Heart left ventricle (tissue), 16 donors: ENCODE results near the gene CCR3. TPM values are rescaled to one million over a fixed set of nuclear protein-coding genes. Genes with fewer than 3 reads are reported as not detected.

ENCODE experiments used
- ATAC-seq, 4 donors: fragments of 200-7000 bp; cut with Tn5 transposase; one replicate each; pipeline ENCODE4 v1.9.1; 2020 to 2022; ENCODE audit warnings: moderate library complexity in 4 of 4, mild to moderate bottlenecking in 3 of 4, moderate number of reproducible peaks in 1 of 4
- DNase-seq, 5 donors: peaks; one replicate each; pipeline ENCODE4 v3.0.0-alpha.2; 2020
- H3K27ac ChIP-seq, 12 donors: fragments of 200-600 bp; sonication (generic) in 4 of 12; one replicate each; pipeline versions ENCODE4 v1.5.0 to v1.8.0; 2016 to 2022; ENCODE audit warnings: mild to moderate bottlenecking in 2 of 12
- H3K27me3 ChIP-seq, 9 donors: fragments of 200-600 bp; sonication (generic) in 2 of 9; one replicate each; pipeline versions ENCODE4 v1.5.1 to v1.8.0; 2016 to 2022; ENCODE audit warnings: mild to moderate bottlenecking in 3 of 9
- H3K36me3 ChIP-seq, 9 donors: fragments of 200-600 bp; sonication (generic) in 2 of 9; one replicate each; pipeline versions ENCODE4 v1.5.0 to v1.8.0; 2018 to 2022; ENCODE audit warnings: mild to moderate bottlenecking in 2 of 9
- H3K4me1 ChIP-seq, 12 donors: fragments of 200-600 bp; sonication (generic) in 4 of 12; one replicate each; pipeline versions ENCODE4 v1.5.0 to v1.8.0; 2016 to 2022; ENCODE audit warnings: mild to moderate bottlenecking in 3 of 12
- H3K4me3 ChIP-seq, 12 donors: fragments of 200-600 bp; sonication (generic) in 4 of 12; one replicate each; pipeline versions ENCODE4 v1.5.0 to v1.8.0; 2017 to 2022; ENCODE audit warnings: mild to moderate bottlenecking in 9 of 12, moderate library complexity in 4 of 12
- H3K9me3 ChIP-seq, 12 donors: fragments of 200-600 bp; sonication (generic) in 4 of 12; one replicate each; pipeline versions ENCODE4 v1.5.0 to v1.8.0; 2016 to 2022; ENCODE audit warnings: mild to moderate bottlenecking in 1 of 12
- CTCF ChIP-seq, 12 donors: fragments of 200-600 bp; sonication (generic) in 4 of 12; IDR thresholded peaks; one replicate each; pipeline versions ENCODE4 v1.5.0 to v1.8.0; 2018 to 2022; ENCODE audit warnings: antibody characterized with exemption in 12 of 12, mild to moderate bottlenecking in 5 of 12
- POLR2A ChIP-seq, 2 donors: fragments of 450-650 bp; IDR thresholded peaks; one replicate each; pipeline ENCODE4 v1.6.1; 2017; ENCODE audit warnings: antibody characterized with exemption in 2 of 2, mild to moderate bottlenecking in 2 of 2, moderate library complexity in 2 of 2
- WGBS, 4 donors: extraction: QIAGEN DNeasy Blood & Tissue Kit in 2 of 4; methylation state at CpG; one replicate each; pipeline versions ENCODE4 v1.1.5 to v1.1.7; 2013 to 2018; 5-methylcytosine and 5-hydroxymethylcytosine counted together
- intact Hi-C, 10 donors: fragments of 100-400 bp; cut with DNase I; formaldehyde crosslinking; loops; one replicate each; pipeline versions ENCODE4 v1.11.1 to v1.14.2; 2022
- polyA plus RNA-seq, 2 donors: library from polyadenylated mRNA; stranded (reverse); fragments of 200-250 nt; gene quantifications; one replicate each; pipeline ENCODE4 v1.2.3, GENCODE V29; 2013
- total RNA-seq, 9 donors: library from RNA; depleted of rRNA in 2 of 9; stranded (reverse); fragments of >200 nt in 2 of 9; fragmentation: NEBNext Ultra II Directional in 3 of 9; extraction: Animal tissue kit (Norgen Biotek cat#: 25700) in 3 of 9; gene quantifications; one replicate each; pipeline versions ENCODE4 v1.1.0 to v1.2.4, GENCODE V29; 2016 to 2023
- donor health status: ischemic (EF 13 %, LVEDD 7.1; RV severe dilation, severe dysfunction).
- donor health status: healthy with polysubstance abuse.
- donor health status: DM: no; HTN: yes; CAD: no.
- donor health status: DM: no; HTN: no; CAD: no.
- donor health status: ischemic (EF 25% LVEDD 6.9; RV normal size, moderate dysfunction).
- donor health status: ischemic (EF 25% LVEDD 5.7; RV mildly dilated, moderate dysfunction).
- donor health status: healthy.
- donor health status: DM: yes; HTN: yes; CAD: no.
- donor health status: ischemic (EF 35%, LVEDD 5.7; RV mildly dilated, moderate dysfunction).
- donor health status: nonischemic (EF 11% LVEDD 7.7; RV severe dilation, severe dysfunction).
- donor health status: DM: yes; HTN: yes; CAD: no.
- donor health status: PGD.
- donor health status: ischemic (EF 29% LVEDD 5.4; RV normal size, mild dysfunction).
- donor health status: nonischemic (EF 23%, LVEDD 6.1; RV moderate dilation, normal function).

Gene CCR3
- total and polyA plus RNA-seq, 11 donors: 0.20 to 0.27 TPM; not detected in 9

- Histone ChIP-seq H3K36me3 (no peaks in the 10 kb centered on the region), H3K27ac (no peak overlapping the region), H3K27me3 (peaks cover 0 to 2% (median 0%) of the 10 kb centered on the region in 9 donors), H3K4me1 (no peaks in the 10 kb centered on the region), H3K4me3 (no peak overlapping the region), H3K9me3 (no peaks in the 10 kb centered on the region)
- TF ChIP-seq CTCF (IDR thresholded peaks at IDR 0.05) (no peak), POLR2A (IDR thresholded peaks at IDR 0.05) (no peak)
- ATAC-seq: no peak
- intact Hi-C loops: loop anchor here in 4 of 10 donors (10.0 kb wide), 2 partner anchors 104 to 154 kb away; partner anchors contain the start of gene CCR5 (in 1 of the 4)
- no peak for DNase-seq
- 66 to 79% (median 72%) methylated on average over 2 of the region's 2 CpGs for WGBS, 4 donors
Measured at GRCh38 chr3:46270474-46270873, 28.2 kb downstream of the CCR3 start.

- Histone ChIP-seq H3K4me1 (peaks cover 0 to 4% (median 0%) of the 10 kb centered on the region in 12 donors), H3K4me3 (no peak overlapping the region), H3K36me3 (no peaks in the 10 kb centered on the region), H3K27me3 (peaks cover 0 to 2% (median 0%) of the 10 kb centered on the region in 9 donors), H3K27ac (no peak overlapping the region), H3K9me3 (no peaks in the 10 kb centered on the region)
- ATAC-seq (no peak), DNase-seq (no peak)
- no peak for TF ChIP-seq CTCF (IDR thresholded peaks at IDR 0.05)
- no peak for TF ChIP-seq POLR2A (IDR thresholded peaks at IDR 0.05)
- WGBS, 4 donors: 39 to 49% (median 45%) methylated on average over 4 of the region's 4 CpGs
- intact Hi-C loops: loop anchor here in 4 of 10 donors (10.0 kb wide), 2 partner anchors 104 to 154 kb away; partner anchors contain the start of gene CCR5 (in 1 of the 4)
Measured at GRCh38 chr3:46271209-46271745, 29.0 kb downstream of the CCR3 start.

GRCh38 chr3:46272028-46272451 lies 29.8 kb downstream of the CCR3 start:
- no peak overlapping the region for H3K27ac ChIP-seq
- WGBS, 4 donors: 60 to 71% (median 64%) methylated on average over 4 of the region's 4 CpGs
- no peak for TF ChIP-seq POLR2A (IDR thresholded peaks at IDR 0.05)
- no peak for TF ChIP-seq CTCF (IDR thresholded peaks at IDR 0.05)
- H3K36me3 ChIP-seq: no peaks in the 10 kb centered on the region
- H3K4me3 ChIP-seq: no peak overlapping the region
- no peaks in the 10 kb centered on the region for H3K9me3 ChIP-seq
- peaks cover 0 to 12% (median 0%) of the 10 kb centered on the region in 12 donors for H3K4me1 ChIP-seq
- ATAC-seq (no peak), DNase-seq (no peak)
- H3K27me3 ChIP-seq: no peaks in the 10 kb centered on the region
- intact Hi-C loops: loop anchor here in 4 of 10 donors (10.0 kb wide), 2 partner anchors 103 to 153 kb away; partner anchors contain the start of gene CCR5 (in 1 of the 4)

- DNase-seq (peak; percentile 51 to 78 (median 56)), ATAC-seq (peak in 3 of 4 donors; percentile 77 to 78 (median 78))
- WGBS, 4 donors: 47 to 55% (median 52%) methylated on average over 9 of the region's 9 CpGs
- Histone ChIP-seq H3K9me3 (peaks cover 0 to 12% (median 0%) of the 10 kb centered on the region in 12 donors), H3K27ac (no peak overlapping the region), H3K27me3 (no peaks in the 10 kb centered on the region), H3K4me3 (no peak overlapping the region), H3K36me3 (no peaks in the 10 kb centered on the region), H3K4me1 (peaks cover 0 to 32% (median 0%) of the 10 kb centered on the region in 12 donors)
- intact Hi-C loops: loop anchor here in 6 of 10 donors (5.0 to 10.0 kb wide), 5 partner anchors 98 to 166 kb away; partner anchors contain the start of gene CCR5 (in 1 of the 6)
- no peak for TF ChIP-seq POLR2A (IDR thresholded peaks at IDR 0.05)
- TF ChIP-seq CTCF (IDR thresholded peaks at IDR 0.05): peak; percentile 37 to 69 (median 55)
Measured at GRCh38 chr3:46276497-46277099, 34.3 kb downstream of the CCR3 start.
